Karpas-422 (cell line): ENCODE measurements around the gene ANKS1B. TPM values are rescaled to one million over a fixed set of nuclear protein-coding genes. Genes with fewer than 3 reads are reported as not detected.

Source experiments
- DNase-seq: peaks from one replicate; pipeline ENCODE4 v3.0.0-alpha.2; 2015
- H2AFZ ChIP-seq: fragments of 200-600 bp; sonication (generic); 2 replicates; pipeline ENCODE4 v1.6.1; 2014; ENCODE audit warnings: antibody characterized with exemption, low read length, mixed read lengths
- H3K27ac ChIP-seq: fragments of 200-600 bp; sonication (generic); 2 replicates; pipeline ENCODE4 v1.5.1; 2014; ENCODE audit warnings: mild to moderate bottlenecking, low read length, moderate library complexity
- H3K27me3 ChIP-seq: fragments of 200-600 bp; sonication (generic); 2 replicates; pipeline ENCODE4 v1.6.1; 2014; ENCODE audit warnings: low read length, mixed read lengths
- H3K36me3 ChIP-seq: fragments of 200-600 bp; sonication (generic); 2 replicates; pipeline ENCODE4 v1.6.1; 2014; ENCODE audit warnings: low read length, mixed read lengths; ENCODE audit not compliant: insufficient read depth
- H3K4me1 ChIP-seq: fragments of 200-600 bp; sonication (generic); 2 replicates; pipeline ENCODE4 v1.6.1; 2014; ENCODE audit warnings: mild to moderate bottlenecking, low read length, mixed read lengths
- H3K4me2 ChIP-seq: fragments of 200-600 bp; sonication (generic); 2 replicates; pipeline ENCODE4 v1.6.1; 2014; ENCODE audit warnings: low read length, low read depth, mild to moderate bottlenecking; ENCODE audit not compliant: poor library complexity, severe bottlenecking
- H3K4me3 ChIP-seq: fragments of 200-600 bp; sonication (generic); 2 replicates; pipeline ENCODE4 v1.5.1; 2014; ENCODE audit warnings: mild to moderate bottlenecking, antibody characterized with exemption, low read length, mixed read lengths
- H3K79me2 ChIP-seq: fragments of 200-600 bp; sonication (generic); 2 replicates; pipeline ENCODE4 v1.6.1; 2014; ENCODE audit warnings: mild to moderate bottlenecking, low read length, mixed read lengths
- H3K9ac ChIP-seq: fragments of 200-600 bp; sonication (generic); 2 replicates; pipeline ENCODE4 v1.6.0; 2014; ENCODE audit warnings: low read length
- H3K9me2 ChIP-seq: fragments of 200-600 bp; sonication (generic), shearing (Covaris generic); replicated peaks from 2 replicates; pipeline ENCODE4 v1.6.0; 2014; ENCODE audit warnings: mild to moderate bottlenecking, low read length, moderate library complexity; ENCODE audit not compliant: insufficient read depth
- H3K9me3 ChIP-seq: fragments of 300-700, 200-600 bp; sonication (generic); 2 replicates; pipeline ENCODE4 v1.6.1; 2014; ENCODE audit warnings: low read length, mixed read lengths
- H4K20me1 ChIP-seq: fragments of 200-600 bp; sonication (generic); 2 replicates; pipeline ENCODE4 v1.6.1; 2014; ENCODE audit warnings: mild to moderate bottlenecking, antibody characterized with exemption, low read length, low read depth; ENCODE audit not compliant: insufficient read depth
- total RNA-seq: library from RNA; depleted of rRNA; stranded (reverse); fragments of >200 nt; shearing (Covaris generic); gene quantifications from 2 replicates; pipeline ENCODE4 v1.2.3, GENCODE V29; 2014; ENCODE audit warnings: low replicate concordance

Gene ANKS1B
- total RNA-seq, 1 experiment from 2014 or later, result 23.4 TPM

GRCh38 chr12:99978152-99978551 lies 6.6 kb downstream of the ANKS1B start:
- DNase-seq, result no peak
- H3K36me3 ChIP-seq, result no peaks in the 10 kb centered on the region
- H3K9ac ChIP-seq, result no peak overlapping the region
- H3K9me3 ChIP-seq, result no peaks in the 10 kb centered on the region
- no peaks in the 10 kb centered on the region for H3K4me1 ChIP-seq
- no peak overlapping the region for H3K4me3 ChIP-seq
- no peaks in the 10 kb centered on the region for H3K27me3 ChIP-seq
- H4K20me1 ChIP-seq, result no peaks in the 10 kb centered on the region
- H3K9me2 ChIP-seq, result no peaks in the 10 kb centered on the region
- H3K79me2 ChIP-seq, result no peaks in the 10 kb centered on the region
- no peak overlapping the region for H3K27ac ChIP-seq
- H2AFZ ChIP-seq, result no peak overlapping the region
- no peak overlapping the region for H3K4me2 ChIP-seq

GRCh38 chr12:99977550-99977949 lies 7.2 kb downstream of the ANKS1B start:
- Histone ChIP-seq H2AFZ (no peak overlapping the region), H4K20me1 (no peaks in the 10 kb centered on the region), H3K4me2 (no peak overlapping the region), H3K9me3 (no peaks in the 10 kb centered on the region), H3K36me3 (no peaks in the 10 kb centered on the region), H3K79me2 (no peaks in the 10 kb centered on the region), H3K27me3 (no peaks in the 10 kb centered on the region), H3K4me1 (no peaks in the 10 kb centered on the region), H3K9me2 (no peaks in the 10 kb centered on the region), H3K27ac (no peak overlapping the region), H3K9ac (no peak overlapping the region), H3K4me3 (no peak overlapping the region)
- DNase-seq, result no peak

- no peak for DNase-seq
- Histone ChIP-seq H3K27me3 (no peaks in the 10 kb centered on the region), H3K79me2 (no peaks in the 10 kb centered on the region), H3K27ac (no peak overlapping the region), H4K20me1 (no peaks in the 10 kb centered on the region), H3K4me1 (no peaks in the 10 kb centered on the region), H2AFZ (no peak overlapping the region), H3K9me2 (no peaks in the 10 kb centered on the region), H3K4me3 (no peak overlapping the region), H3K36me3 (no peaks in the 10 kb centered on the region), H3K9me3 (no peaks in the 10 kb centered on the region), H3K9ac (no peak overlapping the region), H3K4me2 (no peak overlapping the region)
These were observed 8.0 kb downstream of the ANKS1B start for GRCh38 chr12:99976762-99977161.

GRCh38 chr12:99975321-99975720 lies 9.4 kb downstream of the ANKS1B start:
- H3K9me3 ChIP-seq, result no peaks in the 10 kb centered on the region
- no peaks in the 10 kb centered on the region for H3K36me3 ChIP-seq
- H2AFZ ChIP-seq, result no peak overlapping the region
- H3K27ac ChIP-seq, result no peak overlapping the region
- no peaks in the 10 kb centered on the region for H3K9me2 ChIP-seq
- no peak overlapping the region for H3K4me2 ChIP-seq
- no peaks in the 10 kb centered on the region for H4K20me1 ChIP-seq
- H3K4me1 ChIP-seq, result no peaks in the 10 kb centered on the region
- H3K4me3 ChIP-seq, result no peak overlapping the region
- no peak for DNase-seq
- no peaks in the 10 kb centered on the region for H3K27me3 ChIP-seq
- no peaks in the 10 kb centered on the region for H3K79me2 ChIP-seq
- no peak overlapping the region for H3K9ac ChIP-seq

- H3K4me2 ChIP-seq, result no peak overlapping the region
- no peak overlapping the region for H3K9ac ChIP-seq
- H3K4me1 ChIP-seq, result no peaks in the 10 kb centered on the region
- no peaks in the 10 kb centered on the region for H3K36me3 ChIP-seq
- no peaks in the 10 kb centered on the region for H4K20me1 ChIP-seq
- no peaks in the 10 kb centered on the region for H3K9me2 ChIP-seq
- H2AFZ ChIP-seq, result no peak overlapping the region
- H3K27me3 ChIP-seq, result no peaks in the 10 kb centered on the region
- peak; percentile 2 for DNase-seq
- no peak overlapping the region for H3K4me3 ChIP-seq
- H3K79me2 ChIP-seq, result no peaks in the 10 kb centered on the region
- no peak overlapping the region for H3K27ac ChIP-seq
- no peaks in the 10 kb centered on the region for H3K9me3 ChIP-seq
These were observed 10.6 kb downstream of the ANKS1B start for GRCh38 chr12:99974146-99974545.

GRCh38 chr12:99966429-99966828 lies 18.3 kb downstream of the ANKS1B start:
- Histone ChIP-seq H2AFZ (no peak overlapping the region), H3K4me1 (no peaks in the 10 kb centered on the region), H3K36me3 (no peaks in the 10 kb centered on the region), H3K9ac (no peak overlapping the region), H4K20me1 (no peaks in the 10 kb centered on the region), H3K27ac (no peak overlapping the region), H3K4me3 (no peak overlapping the region), H3K9me3 (no peaks in the 10 kb centered on the region), H3K79me2 (no peaks in the 10 kb centered on the region), H3K9me2 (no peaks in the 10 kb centered on the region), H3K27me3 (no peaks in the 10 kb centered on the region), H3K4me2 (no peak overlapping the region)
- no peak for DNase-seq

GRCh38 chr12:99960311-99960710 lies 24.4 kb downstream of the ANKS1B start:
- no peaks in the 10 kb centered on the region for H3K9me2 ChIP-seq
- no peak overlapping the region for H3K27ac ChIP-seq
- no peak overlapping the region for H3K4me2 ChIP-seq
- H2AFZ ChIP-seq, result no peak overlapping the region
- H3K27me3 ChIP-seq, result no peaks in the 10 kb centered on the region
- H3K4me1 ChIP-seq, result 0 out of 2 replicates have a peak, but pooled peaks cover 3% of the 10 kb centered on the region
- no peak overlapping the region for H3K9ac ChIP-seq
- no peaks in the 10 kb centered on the region for H4K20me1 ChIP-seq
- DNase-seq, result no peak
- no peak overlapping the region for H3K4me3 ChIP-seq
- no peaks in the 10 kb centered on the region for H3K9me3 ChIP-seq
- no peaks in the 10 kb centered on the region for H3K36me3 ChIP-seq
- no peaks in the 10 kb centered on the region for H3K79me2 ChIP-seq

- Histone ChIP-seq H3K27me3 (no peaks in the 10 kb centered on the region), H2AFZ (no peak overlapping the region), H3K9ac (no peak overlapping the region), H3K36me3 (no peaks in the 10 kb centered on the region), H3K27ac (no peak overlapping the region), H3K79me2 (no peaks in the 10 kb centered on the region), H3K4me1 (0 out of 2 replicates have a peak, but pooled peaks cover 3% of the 10 kb centered on the region), H3K4me3 (no peak overlapping the region), H3K9me3 (no peaks in the 10 kb centered on the region), H3K9me2 (no peaks in the 10 kb centered on the region), H3K4me2 (no peak overlapping the region), H4K20me1 (no peaks in the 10 kb centered on the region)
- DNase-seq, result no peak
These were observed 25.1 kb downstream of the ANKS1B start for GRCh38 chr12:99959549-99960170.
